Measurements from ENCODE around the gene GSTA2.

- TF ChIP-seq ZNF785 (tag by site-specific recombination; IDR thresholded peaks at IDR 0.05): no peak
- TF ChIP-seq, protein P1, sequence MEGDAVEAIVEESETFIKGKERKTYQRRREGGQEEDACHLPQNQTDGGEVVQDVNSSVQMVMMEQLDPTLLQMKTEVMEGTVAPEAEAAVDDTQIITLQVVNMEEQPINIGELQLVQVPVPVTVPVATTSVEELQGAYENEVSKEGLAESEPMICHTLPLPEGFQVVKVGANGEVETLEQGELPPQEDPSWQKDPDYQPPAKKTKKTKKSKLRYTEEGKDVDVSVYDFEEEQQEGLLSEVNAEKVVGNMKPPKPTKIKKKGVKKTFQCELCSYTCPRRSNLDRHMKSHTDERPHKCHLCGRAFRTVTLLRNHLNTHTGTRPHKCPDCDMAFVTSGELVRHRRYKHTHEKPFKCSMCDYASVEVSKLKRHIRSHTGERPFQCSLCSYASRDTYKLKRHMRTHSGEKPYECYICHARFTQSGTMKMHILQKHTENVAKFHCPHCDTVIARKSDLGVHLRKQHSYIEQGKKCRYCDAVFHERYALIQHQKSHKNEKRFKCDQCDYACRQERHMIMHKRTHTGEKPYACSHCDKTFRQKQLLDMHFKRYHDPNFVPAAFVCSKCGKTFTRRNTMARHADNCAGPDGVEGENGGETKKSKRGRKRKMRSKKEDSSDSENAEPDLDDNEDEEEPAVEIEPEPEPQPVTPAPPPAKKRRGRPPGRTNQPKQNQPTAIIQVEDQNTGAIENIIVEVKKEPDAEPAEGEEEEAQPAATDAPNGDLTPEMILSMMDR (tag by site-specific recombination; IDR thresholded peaks at IDR 0.05): no peak
- TF ChIP-seq ZNF157 (tag by site-specific recombination; IDR thresholded peaks at IDR 0.05): no peak
- no peak for TF ChIP-seq MEIS1 (CRISPR knock-in tag; IDR thresholded peaks at IDR 0.05; ENCODE audit: borderline replicate concordance)
- no peak for TF ChIP-seq OVOL3 (tag by site-specific recombination; IDR thresholded peaks at IDR 0.05)
- TF ChIP-seq, protein P2, sequence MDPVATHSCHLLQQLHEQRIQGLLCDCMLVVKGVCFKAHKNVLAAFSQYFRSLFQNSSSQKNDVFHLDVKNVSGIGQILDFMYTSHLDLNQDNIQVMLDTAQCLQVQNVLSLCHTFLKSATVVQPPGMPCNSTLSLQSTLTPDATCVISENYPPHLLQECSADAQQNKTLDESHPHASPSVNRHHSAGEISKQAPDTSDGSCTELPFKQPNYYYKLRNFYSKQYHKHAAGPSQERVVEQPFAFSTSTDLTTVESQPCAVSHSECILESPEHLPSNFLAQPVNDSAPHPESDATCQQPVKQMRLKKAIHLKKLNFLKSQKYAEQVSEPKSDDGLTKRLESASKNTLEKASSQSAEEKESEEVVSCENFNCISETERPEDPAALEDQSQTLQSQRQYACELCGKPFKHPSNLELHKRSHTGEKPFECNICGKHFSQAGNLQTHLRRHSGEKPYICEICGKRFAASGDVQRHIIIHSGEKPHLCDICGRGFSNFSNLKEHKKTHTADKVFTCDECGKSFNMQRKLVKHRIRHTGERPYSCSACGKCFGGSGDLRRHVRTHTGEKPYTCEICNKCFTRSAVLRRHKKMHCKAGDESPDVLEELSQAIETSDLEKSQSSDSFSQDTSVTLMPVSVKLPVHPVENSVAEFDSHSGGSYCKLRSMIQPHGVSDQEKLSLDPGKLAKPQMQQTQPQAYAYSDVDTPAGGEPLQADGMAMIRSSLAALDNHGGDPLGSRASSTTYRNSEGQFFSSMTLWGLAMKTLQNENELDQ (tag by site-specific recombination; IDR thresholded peaks at IDR 0.05; ENCODE audit: low read depth): no peak
- TF ChIP-seq YY1 (tag by site-specific recombination; IDR thresholded peaks at IDR 0.05): no peak
- TF ChIP-seq, protein P3, sequence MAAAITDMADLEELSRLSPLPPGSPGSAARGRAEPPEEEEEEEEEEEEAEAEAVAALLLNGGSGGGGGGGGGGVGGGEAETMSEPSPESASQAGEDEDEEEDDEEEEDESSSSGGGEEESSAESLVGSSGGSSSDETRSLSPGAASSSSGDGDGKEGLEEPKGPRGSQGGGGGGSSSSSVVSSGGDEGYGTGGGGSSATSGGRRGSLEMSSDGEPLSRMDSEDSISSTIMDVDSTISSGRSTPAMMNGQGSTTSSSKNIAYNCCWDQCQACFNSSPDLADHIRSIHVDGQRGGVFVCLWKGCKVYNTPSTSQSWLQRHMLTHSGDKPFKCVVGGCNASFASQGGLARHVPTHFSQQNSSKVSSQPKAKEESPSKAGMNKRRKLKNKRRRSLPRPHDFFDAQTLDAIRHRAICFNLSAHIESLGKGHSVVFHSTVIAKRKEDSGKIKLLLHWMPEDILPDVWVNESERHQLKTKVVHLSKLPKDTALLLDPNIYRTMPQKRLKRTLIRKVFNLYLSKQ (tag by site-specific recombination; IDR thresholded peaks at IDR 0.05; ENCODE audit: borderline replicate concordance): no peak
- no peak for TF ChIP-seq ZEB2 (tag by site-specific recombination; IDR thresholded peaks at IDR 0.05)
- TF ChIP-seq SP7 (tag by site-specific recombination; IDR thresholded peaks at IDR 0.05): no peak
- no peak for TF ChIP-seq IKZF3 (tag by site-specific recombination; IDR thresholded peaks at IDR 0.05)
- TF ChIP-seq, protein P4, sequence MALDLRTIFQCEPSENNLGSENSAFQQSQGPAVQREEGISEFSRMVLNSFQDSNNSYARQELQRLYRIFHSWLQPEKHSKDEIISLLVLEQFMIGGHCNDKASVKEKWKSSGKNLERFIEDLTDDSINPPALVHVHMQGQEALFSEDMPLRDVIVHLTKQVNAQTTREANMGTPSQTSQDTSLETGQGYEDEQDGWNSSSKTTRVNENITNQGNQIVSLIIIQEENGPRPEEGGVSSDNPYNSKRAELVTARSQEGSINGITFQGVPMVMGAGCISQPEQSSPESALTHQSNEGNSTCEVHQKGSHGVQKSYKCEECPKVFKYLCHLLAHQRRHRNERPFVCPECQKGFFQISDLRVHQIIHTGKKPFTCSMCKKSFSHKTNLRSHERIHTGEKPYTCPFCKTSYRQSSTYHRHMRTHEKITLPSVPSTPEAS (tag by site-specific recombination; IDR thresholded peaks at IDR 0.05): no peak
- TF ChIP-seq ZSCAN23 (tag by site-specific recombination; IDR thresholded peaks at IDR 0.05): no peak
- TF ChIP-seq ZNF138 (tag by site-specific recombination; IDR thresholded peaks at IDR 0.05; ENCODE audit: borderline replicate concordance): no peak
Observed at GRCh38 chr6:52726741-52727535, 36.3 kb downstream of the GSTA2 start.
